Measurements from ENCODE around the gene PLCB1.

PLCB1 gene

GRCh38 chr20:8313073-8313472 lies 181.0 kb downstream of the PLCB1 start:
- Histone ChIP-seq H2AFZ (ENCODE audit: low read length) (no peak overlapping the region), H3K9ac (ENCODE audit: low read depth, low read length, poor library complexity, severe bottlenecking) (no peak overlapping the region), H3K4me1 (ENCODE audit: insufficient read depth, low read length, poor library complexity, severe bottlenecking) (no peaks in the 10 kb centered on the region), H3K9me2 (replicated peaks; ENCODE audit: low read depth, low read length) (no peaks in the 10 kb centered on the region), H3K9me3 (ENCODE audit: insufficient read depth, low read depth, low read length) (no peaks in the 10 kb centered on the region), H3K27me3 (ENCODE audit: insufficient read depth, low read length, poor library complexity, severe bottlenecking) (no peaks in the 10 kb centered on the region), H3F3A (ENCODE audit: low read depth) (no peaks in the 10 kb centered on the region), H3K79me2 (ENCODE audit: insufficient read depth, low read length) (peaks cover 12% of the 10 kb centered on the region), H4K20me1 (ENCODE audit: insufficient read depth, low read length, poor library complexity, severe bottlenecking) (peaks cover 2% of the 10 kb centered on the region), H3K4me3 (ENCODE audit: low read length, poor library complexity, severe bottlenecking) (no peak overlapping the region), H3K36me3 (ENCODE audit: insufficient read depth, low read length) (no peaks in the 10 kb centered on the region), H3K4me2 (ENCODE audit: low read depth, low read length, poor library complexity, severe bottlenecking) (no peak overlapping the region)
- TF ChIP-seq EZH2phosphoT487 (IDR thresholded peaks at IDR 0.05; ENCODE audit: borderline replicate concordance) (no peak), CTCF (conservative IDR thresholded peaks at IDR 0.05; ENCODE audit: low read length) (no peak)

- no peak for TF ChIP-seq EZH2phosphoT487 (IDR thresholded peaks at IDR 0.05; ENCODE audit: borderline replicate concordance)
- TF ChIP-seq CTCF (conservative IDR thresholded peaks at IDR 0.05; ENCODE audit: low read length) = no peak
- H3F3A ChIP-seq (ENCODE audit: low read depth) = no peaks in the 10 kb centered on the region
Observed at GRCh38 chr20:8315639-8316573, 183.8 kb downstream of the PLCB1 start.

GRCh38 chr20:8317448-8317847 lies 185.4 kb downstream of the PLCB1 start:
- TF ChIP-seq CTCF (conservative IDR thresholded peaks at IDR 0.05; ENCODE audit: low read length) (no peak), EZH2phosphoT487 (IDR thresholded peaks at IDR 0.05; ENCODE audit: borderline replicate concordance) (no peak)
- H3K27me3 ChIP-seq (ENCODE audit: insufficient read depth, low read length, poor library complexity, severe bottlenecking) = no peaks in the 10 kb centered on the region
- H3K79me2 ChIP-seq (ENCODE audit: insufficient read depth, low read length) = 0 out of 2 replicates have a peak, but pooled peaks cover 7% of the 10 kb centered on the region

More at GRCh38 chr20:8315639-8316573, 183.8 kb downstream of the PLCB1 start:
- Histone ChIP-seq H4K20me1 (ENCODE audit: insufficient read depth, low read length, poor library complexity, severe bottlenecking) (no peaks in the 10 kb centered on the region), H3K4me2 (ENCODE audit: low read depth, low read length, poor library complexity, severe bottlenecking) (no peak overlapping the region), H3K4me3 (ENCODE audit: low read length, poor library complexity, severe bottlenecking) (no peak overlapping the region), H3K9me2 (replicated peaks; ENCODE audit: low read depth, low read length) (no peaks in the 10 kb centered on the region), H3K36me3 (ENCODE audit: insufficient read depth, low read length) (no peaks in the 10 kb centered on the region), H2AFZ (ENCODE audit: low read length) (no peak overlapping the region), H3K4me1 (ENCODE audit: insufficient read depth, low read length, poor library complexity, severe bottlenecking) (peaks cover 7% of the 10 kb centered on the region), H3K9ac (ENCODE audit: low read depth, low read length, poor library complexity, severe bottlenecking) (no peak overlapping the region), H3K9me3 (ENCODE audit: insufficient read depth, low read depth, low read length) (no peaks in the 10 kb centered on the region), H3K79me2 (ENCODE audit: insufficient read depth, low read length) (peaks cover 14% of the 10 kb centered on the region), H3K27me3 (ENCODE audit: insufficient read depth, low read length, poor library complexity, severe bottlenecking) (no peaks in the 10 kb centered on the region)

More at GRCh38 chr20:8317448-8317847, 185.4 kb downstream of the PLCB1 start:
- Histone ChIP-seq H3K36me3 (ENCODE audit: insufficient read depth, low read length) (no peaks in the 10 kb centered on the region), H4K20me1 (ENCODE audit: insufficient read depth, low read length, poor library complexity, severe bottlenecking) (no peaks in the 10 kb centered on the region), H3K9ac (ENCODE audit: low read depth, low read length, poor library complexity, severe bottlenecking) (no peak overlapping the region), H3K9me2 (replicated peaks; ENCODE audit: low read depth, low read length) (no peaks in the 10 kb centered on the region), H3K4me2 (ENCODE audit: low read depth, low read length, poor library complexity, severe bottlenecking) (no peak overlapping the region), H3K4me3 (ENCODE audit: low read length, poor library complexity, severe bottlenecking) (no peak overlapping the region), H3K4me1 (ENCODE audit: insufficient read depth, low read length, poor library complexity, severe bottlenecking) (peaks cover 10% of the 10 kb centered on the region), H3F3A (ENCODE audit: low read depth) (no peaks in the 10 kb centered on the region), H3K9me3 (ENCODE audit: insufficient read depth, low read depth, low read length) (no peaks in the 10 kb centered on the region), H2AFZ (ENCODE audit: low read length) (no peak overlapping the region)
